Right ventricle myocardium superior (tissue), 1 donor: ENCODE data around the gene RAD1. TPM values are rescaled to one million over a fixed set of nuclear protein-coding genes. Genes with fewer than 3 reads are reported as not detected.

Experiments
- ATAC-seq: fragments of 200-7000 bp; cut with Tn5 transposase; one replicate; pipeline ENCODE4 v1.9.1; 2020; ENCODE audit warnings: mild to moderate bottlenecking; ENCODE audit not compliant: poor library complexity
- DNase-seq: peaks from one replicate; pipeline ENCODE4 v3.0.0-alpha.2; 2020
- intact Hi-C: fragments of 100-400 bp; cut with DNase I; formaldehyde crosslinking; loops from one replicate; pipeline ENCODE4 v1.11.2; 2022
- total RNA-seq: library from RNA; stranded (reverse); fragmentation: NEBNext Ultra II Directional; extraction: Animal tissue kit (Norgen Biotek cat#: 25700); gene quantifications from one replicate; pipeline ENCODE4 v1.2.1, GENCODE V29; 2021
- donor health status: DM: no; HTN: yes; CAD: no; lungs with severe emphysema.

Gene RAD1
- total RNA-seq, 1 donor from 2014 or later = 21.5 TPM

DNA sequence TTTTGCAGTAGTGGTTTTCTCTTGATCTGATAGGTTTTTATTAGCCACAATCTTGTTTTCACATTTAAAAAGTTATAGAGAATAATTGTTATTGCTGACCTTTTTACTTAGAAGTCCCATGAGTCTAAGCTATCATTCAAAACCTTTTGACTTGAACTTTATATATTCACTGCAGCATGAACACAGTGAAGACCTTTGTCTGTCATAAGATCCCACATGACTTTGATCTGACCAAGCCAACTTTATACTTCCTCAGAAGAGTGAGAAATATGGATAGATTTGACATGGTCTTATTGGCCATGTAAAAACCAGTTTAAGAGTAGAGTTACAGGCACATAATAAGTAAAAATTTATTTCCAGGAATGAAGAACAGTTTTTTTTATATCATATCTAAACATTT, 34.1 kb downstream of the RAD1 start:
- no peak for ATAC-seq
- DNase-seq = no peak
- intact Hi-C loops = no loop called here

DNA sequence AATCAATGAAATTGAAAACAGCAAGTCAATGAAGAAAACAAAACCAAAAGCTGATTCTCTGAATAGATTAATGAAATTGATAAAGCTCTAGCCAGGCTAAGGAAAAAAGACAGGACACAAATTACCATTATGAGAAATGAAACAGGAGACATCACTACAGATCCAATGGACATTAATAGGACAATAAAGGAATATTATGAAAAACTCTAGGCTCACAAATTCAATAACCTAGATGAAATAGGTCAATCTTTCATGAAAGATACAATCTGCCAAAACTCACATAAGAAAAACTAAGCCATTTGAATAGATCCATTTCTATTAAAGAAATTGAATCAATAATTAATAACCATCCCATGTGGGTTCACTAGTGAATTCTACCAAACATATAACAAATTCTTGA, 39.0 kb downstream of the RAD1 start:
- intact Hi-C loops = no loop called here
- ATAC-seq (no peak), DNase-seq (no peak)

DNA sequence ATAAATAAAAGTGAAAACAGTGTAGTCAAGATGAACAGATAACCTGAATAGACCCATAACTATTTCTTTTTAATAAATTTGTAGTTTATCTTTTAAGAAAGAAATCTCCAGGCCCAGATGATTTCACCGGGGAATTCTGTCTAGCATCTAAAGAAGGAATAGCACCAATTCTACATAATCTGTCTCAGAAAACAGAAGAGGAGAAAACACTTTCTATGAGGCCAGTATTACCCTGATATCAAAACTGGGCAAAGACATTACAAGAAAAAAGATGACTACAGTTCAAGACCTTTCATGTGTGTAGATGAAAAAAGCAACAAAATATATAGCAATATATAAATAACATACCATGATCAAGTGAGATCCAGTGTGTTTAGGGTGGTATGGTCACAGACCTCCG, 44.9 kb downstream of the RAD1 start:
- intact Hi-C loops = no loop called here
- ATAC-seq (no peak), DNase-seq (no peak)

DNA sequence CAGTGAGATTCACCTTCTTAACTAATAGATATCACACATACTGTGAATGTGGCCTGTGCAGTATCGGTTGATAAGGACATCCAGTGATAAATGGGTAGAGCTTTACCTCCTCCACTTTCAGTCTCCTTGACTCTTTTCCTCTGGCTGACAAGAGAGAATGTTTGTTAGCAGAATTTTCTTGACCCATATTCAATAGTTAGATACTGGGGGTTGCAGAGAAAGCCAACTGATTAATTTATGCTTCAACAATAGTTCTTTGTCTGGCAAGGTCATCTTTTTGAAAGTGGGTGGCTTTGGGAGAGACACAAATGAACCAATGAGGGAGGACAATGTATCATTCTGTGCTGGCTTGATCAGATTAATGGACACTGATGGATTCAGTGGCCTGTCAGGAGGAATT, 46.0 kb downstream of the RAD1 start:
- DNase-seq (no peak), ATAC-seq (no peak)
- intact Hi-C loops = no loop called here

DNA sequence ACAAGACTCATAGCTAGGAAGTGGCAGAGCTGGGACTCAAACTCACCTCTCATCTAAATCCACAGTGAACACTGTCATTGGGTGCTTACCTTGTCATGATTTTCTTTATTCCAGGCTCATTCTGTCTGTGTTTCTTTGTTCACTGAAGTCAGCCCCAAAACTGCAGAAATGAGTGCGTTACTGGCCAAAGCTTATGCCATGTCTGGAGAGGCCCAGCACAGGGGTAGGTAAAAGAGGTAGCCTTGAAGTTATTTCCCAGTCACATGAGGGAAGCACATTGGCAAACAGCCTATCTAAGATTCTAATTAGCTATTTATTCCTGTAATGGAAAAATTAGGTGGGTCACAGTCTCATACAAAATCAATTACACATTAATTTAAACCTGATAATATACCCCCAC, 46.5 kb downstream of the RAD1 start:
- ATAC-seq = no peak
- DNase-seq = no peak
- intact Hi-C loops = no loop called here

DNA sequence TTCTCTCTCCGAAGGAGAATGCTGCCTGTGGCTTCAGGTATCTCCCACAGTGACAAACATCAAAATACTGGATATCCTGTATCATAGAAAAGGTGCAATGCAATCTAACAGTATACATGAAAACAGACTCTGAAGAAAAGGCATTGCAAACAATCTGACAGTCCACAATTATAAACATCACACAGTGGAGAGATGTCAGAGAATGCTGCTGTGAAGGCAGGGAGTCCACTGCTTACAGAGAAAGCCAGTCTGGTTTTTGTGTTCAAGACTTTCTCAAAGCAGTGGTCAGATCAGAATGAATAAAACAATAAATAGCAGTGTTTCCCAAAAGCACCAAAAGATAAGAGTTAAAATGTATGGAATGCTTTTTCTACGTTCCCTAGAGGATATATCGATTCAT, 47.6 kb downstream of the RAD1 start:
- ATAC-seq (no peak), DNase-seq (no peak)
- intact Hi-C loops = no loop called here

DNA sequence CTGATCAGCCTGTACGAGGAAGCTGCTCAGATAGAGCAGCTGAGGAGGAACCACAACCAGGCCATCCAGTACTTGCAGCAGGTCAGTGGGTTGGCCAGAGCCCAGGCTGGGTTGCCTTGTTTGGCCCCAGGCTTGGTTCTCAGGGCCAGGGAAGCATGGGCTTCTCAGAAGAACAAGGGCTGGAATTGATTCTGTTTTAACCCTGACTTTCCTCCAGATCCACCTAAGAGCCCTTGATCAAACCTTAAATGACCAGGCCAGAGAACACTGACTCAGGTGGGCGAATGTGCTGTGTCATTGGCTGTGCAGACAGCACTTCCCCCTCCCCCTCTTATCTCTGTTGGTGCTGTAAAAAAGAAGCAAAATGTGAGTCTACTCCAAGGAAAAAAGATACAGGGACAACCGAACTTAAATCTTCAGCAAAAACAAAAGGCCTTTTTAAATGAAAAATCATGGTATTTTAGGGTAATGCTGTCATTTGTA, 48.3 kb downstream of the RAD1 start:
- no peak for DNase-seq
- intact Hi-C loops = no loop called here
- ATAC-seq = no peak

DNA sequence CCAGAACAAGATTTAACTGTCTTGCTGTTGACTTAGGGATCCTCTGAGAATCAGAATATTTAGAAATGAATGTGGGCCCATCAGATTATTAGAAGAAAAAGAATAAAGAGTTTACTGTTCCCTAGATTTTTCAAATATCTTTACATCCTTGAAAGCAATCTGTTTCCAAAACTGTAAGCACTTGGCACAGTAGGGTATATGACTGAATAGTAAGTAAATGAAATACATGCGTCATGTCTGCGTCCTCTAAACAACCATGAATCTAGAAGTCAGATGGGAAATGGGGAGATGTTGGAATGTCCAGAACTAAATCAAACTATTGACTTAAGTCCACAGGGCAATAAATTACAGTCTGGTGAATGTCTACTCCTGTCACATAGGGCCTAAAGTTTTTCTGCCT, 50.2 kb downstream of the RAD1 start:
- intact Hi-C loops = no loop called here
- ATAC-seq = no peak
- no peak for DNase-seq

DNA sequence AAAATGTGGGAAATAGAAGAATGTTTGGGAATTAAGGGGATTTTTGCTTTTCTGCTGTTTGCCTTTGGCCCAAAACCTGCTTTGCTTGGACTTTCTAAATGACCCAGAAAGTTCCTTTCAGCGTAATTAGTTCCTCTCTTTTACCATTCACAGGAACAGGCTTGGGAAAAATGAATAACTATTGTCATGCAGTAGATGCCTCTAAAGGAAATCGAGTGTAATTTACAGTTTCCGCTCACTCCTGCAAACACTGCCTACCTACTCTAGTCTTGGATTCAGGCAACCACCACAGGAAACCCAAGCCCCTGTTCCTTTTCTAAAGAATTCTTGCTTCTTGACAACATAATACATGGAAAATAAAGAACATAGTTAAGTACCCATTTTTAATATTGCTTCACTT, 51.4 kb downstream of the RAD1 start:
- intact Hi-C loops = no loop called here
- no peak for DNase-seq
- no peak for ATAC-seq

DNA sequence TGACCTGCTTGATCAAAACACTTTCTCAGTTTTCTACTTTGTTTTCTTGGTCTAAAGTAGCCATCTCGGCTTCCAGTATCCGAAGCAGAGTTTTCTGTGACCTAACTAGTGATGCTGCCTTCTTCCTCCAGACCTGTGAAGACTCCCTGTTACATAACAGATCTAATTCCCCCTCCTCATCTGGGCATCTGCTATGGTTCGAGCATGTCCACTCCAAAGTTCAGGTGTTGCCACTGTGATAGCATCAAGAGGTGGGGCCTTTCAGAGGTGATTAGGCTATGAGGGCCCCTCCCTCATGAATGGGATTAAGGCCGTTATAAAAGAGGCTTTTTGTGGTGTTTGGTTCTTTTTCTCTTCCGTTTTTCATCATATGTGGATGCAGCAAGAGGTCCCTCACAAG, 56.1 kb downstream of the RAD1 start:
- no peak for DNase-seq
- intact Hi-C loops = no loop called here
- no peak for ATAC-seq

DNA sequence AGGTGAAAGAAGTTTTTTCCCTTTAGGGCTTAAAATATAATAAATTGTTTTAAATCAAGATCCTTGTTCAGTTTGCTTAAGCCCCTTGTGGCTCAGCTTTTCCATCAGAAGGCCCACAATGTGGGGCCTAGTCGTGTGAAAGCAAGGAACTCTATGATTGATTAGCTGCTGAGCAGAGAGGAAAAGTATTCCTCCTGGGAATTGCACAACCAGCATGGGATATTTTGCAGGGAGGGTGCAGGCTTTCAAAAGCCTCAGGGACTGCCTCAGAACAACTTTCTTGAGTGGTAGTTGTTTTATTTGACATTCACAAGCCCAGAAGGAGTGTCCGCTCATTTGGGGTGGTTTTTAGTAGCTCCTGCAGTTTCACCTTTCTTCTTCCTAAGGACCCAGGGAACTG, 56.5 kb downstream of the RAD1 start:
- ATAC-seq = no peak
- intact Hi-C loops = no loop called here

DNA sequence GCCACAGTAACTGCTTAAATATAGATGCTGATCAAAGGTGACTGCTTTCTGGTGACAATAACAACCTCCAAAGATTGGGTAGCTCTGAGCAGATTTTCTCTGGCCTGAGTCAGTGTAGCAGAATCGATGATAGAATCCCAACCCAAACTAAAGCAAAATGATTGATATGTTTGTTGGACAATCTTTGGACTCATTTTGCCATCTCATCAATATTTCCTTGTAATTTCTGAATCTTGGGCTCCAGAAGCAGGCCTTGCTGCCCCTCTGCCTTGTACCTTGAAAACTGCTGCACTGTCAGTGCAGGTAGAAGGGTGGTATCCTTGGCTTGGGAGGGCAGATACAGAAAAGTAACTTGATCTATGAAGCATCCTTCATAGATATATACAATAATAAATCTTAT, 57.4 kb downstream of the RAD1 start:
- intact Hi-C loops = no loop called here
- DNase-seq (no peak), ATAC-seq (no peak)

More for the DNA sequence above, 56.5 kb downstream of the RAD1 start:
- no peak for DNase-seq

DNA sequence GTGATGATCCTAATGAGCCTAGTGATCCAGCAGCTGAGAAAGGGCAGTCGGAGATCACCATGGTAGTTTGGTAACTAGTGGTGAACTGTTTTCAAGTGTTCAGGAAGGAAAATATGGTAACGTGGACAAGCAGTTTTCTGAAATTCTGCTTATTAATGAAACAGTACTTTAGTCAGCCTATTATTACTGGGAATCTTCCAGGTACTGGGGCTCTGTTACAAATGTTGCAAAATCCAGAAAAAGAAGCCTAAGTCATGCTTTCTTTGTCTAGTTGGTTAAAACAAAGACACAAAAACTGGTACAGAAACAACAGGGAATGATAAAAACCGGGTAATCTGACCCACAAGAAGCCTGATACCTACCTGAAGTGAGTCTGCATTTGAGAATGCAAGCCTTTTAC, 58.1 kb downstream of the RAD1 start:
- intact Hi-C loops = no loop called here
- no peak for ATAC-seq
- DNase-seq = no peak

Other genes with a start within 250 kb of the RAD1 start
- gene TTC23L, start 76.3 kb downstream of the RAD1 start, total RNA-seq = not detected
- 9.0 TPM for gene BRIX1, start 207 bp upstream of the RAD1 start, total RNA-seq
- gene DNAJC21, start 14.1 kb upstream of the RAD1 start, total RNA-seq = 50.3 TPM
- gene AGXT2, start 132.4 kb upstream of the RAD1 start, total RNA-seq = not detected